Urinary bladder (tissue), 4 donors: ENCODE data around the gene TIPIN. TPM values are rescaled to one million over a fixed set of nuclear protein-coding genes. Genes with fewer than 3 reads are reported as not detected.
"Not testable (repeated sequence)": the region's sequence is repeated elsewhere in the genome, so short reads cannot be mapped to it uniquely, and the experiment has no call there.

ENCODE experiments used
- DNase-seq: peaks from one replicate; pipeline ENCODE4 v3.0.0-alpha.2; 2015; ENCODE audit errors: extremely low spot score
- H3K27ac ChIP-seq: one replicate; pipeline ENCODE4 v1.5.1; 2013; ENCODE audit warnings: low read depth, mild to moderate bottlenecking, moderate library complexity
- H3K36me3 ChIP-seq: one replicate; pipeline ENCODE4 v1.6.1; 2013; ENCODE audit warnings: mild to moderate bottlenecking, moderate library complexity; ENCODE audit not compliant: insufficient read depth
- H3K4me1 ChIP-seq: one replicate; pipeline ENCODE4 v1.6.1; 2013; ENCODE audit warnings: mild to moderate bottlenecking, moderate library complexity; ENCODE audit not compliant: insufficient read depth
- H3K4me3 ChIP-seq: one replicate; pipeline ENCODE4 v1.5.1; 2013; ENCODE audit warnings: low read depth, low read length
- WGBS: extraction: QIAGEN DNeasy Blood & Tissue Kit; methylation state at CpG from one replicate; pipeline ENCODE4 v1.1.7; 2013; 5-methylcytosine and 5-hydroxymethylcytosine counted together
- polyA plus RNA-seq: library from polyadenylated mRNA; stranded (reverse); fragments of 200-250 nt; gene quantifications from one replicate; pipeline ENCODE4 v1.2.3, GENCODE V29; 2013
- total RNA-seq: library from RNA; depleted of rRNA; stranded (reverse); fragments of >200 nt; gene quantifications from one replicate; pipeline ENCODE4 v1.2.3, GENCODE V29; 2014
- donor health status: healthy with polysubstance abuse.
- donor health status: healthy.

TIPIN gene
- total and polyA plus RNA-seq, 2 donors = 3.7 to 13.5 TPM

GRCh38 chr15:66362776-66363175 is 6.3 kb upstream of the TIPIN start:
- Histone ChIP-seq H3K36me3 (no peaks in the 10 kb centered on the region), H3K27ac (no peak overlapping the region), H3K4me1 (no peaks in the 10 kb centered on the region), H3K4me3 (no peak overlapping the region)
- DNase-seq = no peak
- 88% methylated on average over 1 of the region's 1 CpG for WGBS

- not testable (repeated sequence) for H3K27ac ChIP-seq, DNase-seq, H3K36me3 ChIP-seq, H3K4me1 ChIP-seq, H3K4me3 ChIP-seq
- 84% methylated on average over 15 of the region's 15 CpGs for WGBS
These were observed 5.4 kb upstream of the TIPIN start for GRCh38 chr15:66361745-66362460.

- no peak for DNase-seq
- Histone ChIP-seq H3K27ac (no peak overlapping the region), H3K4me1 (no peaks in the 10 kb centered on the region), H3K4me3 (no peak overlapping the region), H3K36me3 (no peaks in the 10 kb centered on the region)
- 80% methylated on average over 7 of the region's 7 CpGs for WGBS
These were observed 3.3 kb upstream of the TIPIN start for GRCh38 chr15:66359740-66360139.

- Histone ChIP-seq H3K4me3 (peak overlapping the region; percentile 61), H3K27ac (no peak overlapping the region), H3K4me1 (no peaks in the 10 kb centered on the region), H3K36me3 (no peaks in the 10 kb centered on the region)
- WGBS = 3% methylated on average over 12 of the region's 12 CpGs
- DNase-seq = no peak
These were observed 467 bp downstream of the TIPIN start for GRCh38 chr15:66356077-66356358.

GRCh38 chr15:66348530-66348929 is 8.0 kb downstream of the TIPIN start:
- H3K27ac ChIP-seq, H3K4me3 ChIP-seq, H3K36me3 ChIP-seq, DNase-seq, H3K4me1 ChIP-seq: not testable (repeated sequence)
- WGBS = 67% methylated on average over 5 of the region's 5 CpGs

- DNase-seq = no peak
- Histone ChIP-seq H3K27ac (no peak overlapping the region), H3K4me1 (no peaks in the 10 kb centered on the region), H3K4me3 (no peak overlapping the region), H3K36me3 (peaks cover 15% of the 10 kb centered on the region)
- WGBS = 90% methylated on average over 14 of the region's 14 CpGs
These were observed 27.7 kb downstream of the TIPIN start for GRCh38 chr15:66328771-66329170.

- H3K4me1 ChIP-seq = no peaks in the 10 kb centered on the region
- WGBS = 94% methylated on average over 4 of the region's 4 CpGs
- no peak overlapping the region for H3K4me3 ChIP-seq
- H3K27ac ChIP-seq = no peak overlapping the region
- H3K36me3 ChIP-seq = peaks cover 10% of the 10 kb centered on the region
- no peak for DNase-seq
These were observed 28.7 kb downstream of the TIPIN start for GRCh38 chr15:66327736-66328135.

GRCh38 chr15:66326051-66326450 is 30.4 kb downstream of the TIPIN start:
- Histone ChIP-seq H3K36me3 (peaks cover 9% of the 10 kb centered on the region), H3K4me3 (no peak overlapping the region), H3K4me1 (no peaks in the 10 kb centered on the region), H3K27ac (no peak overlapping the region)
- no peak for DNase-seq
- WGBS = 94% methylated on average over 11 of the region's 11 CpGs

- Histone ChIP-seq H3K36me3 (peaks cover 6% of the 10 kb centered on the region), H3K27ac (no peak overlapping the region)
- WGBS = 66% methylated on average over 12 of the region's 12 CpGs
These were observed 33.1 kb downstream of the TIPIN start for GRCh38 chr15:66323312-66323928.

GRCh38 chr15:66312144-66312543 is 44.3 kb downstream of the TIPIN start:
- DNase-seq = no peak
- peaks cover 1% of the 10 kb centered on the region for H3K36me3 ChIP-seq
- WGBS = 93% methylated on average over 2 of the region's 2 CpGs
- H3K4me3 ChIP-seq = no peak overlapping the region
- H3K27ac ChIP-seq = no peak overlapping the region
- no peaks in the 10 kb centered on the region for H3K4me1 ChIP-seq

More at GRCh38 chr15:66323312-66323928, 33.1 kb downstream of the TIPIN start:
- no peaks in the 10 kb centered on the region for H3K4me1 ChIP-seq
- no peak overlapping the region for H3K4me3 ChIP-seq
- DNase-seq = no peak

GRCh38 chr15:66310786-66311185 is 45.7 kb downstream of the TIPIN start:
- no peak overlapping the region for H3K4me3 ChIP-seq
- 90% methylated on average over 2 of the region's 2 CpGs for WGBS
- no peak for DNase-seq
- H3K27ac ChIP-seq = no peak overlapping the region
- no peaks in the 10 kb centered on the region for H3K4me1 ChIP-seq
- H3K36me3 ChIP-seq = peaks cover 1% of the 10 kb centered on the region

GRCh38 chr15:66309828-66310227 is 46.7 kb downstream of the TIPIN start:
- peaks cover 1% of the 10 kb centered on the region for H3K36me3 ChIP-seq
- no peak overlapping the region for H3K4me3 ChIP-seq
- H3K27ac ChIP-seq = no peak overlapping the region
- WGBS = 87% methylated on average over 3 of the region's 3 CpGs
- DNase-seq = no peak
- H3K4me1 ChIP-seq = no peaks in the 10 kb centered on the region

GRCh38 chr15:66308531-66308930 is 48.0 kb downstream of the TIPIN start:
- DNase-seq = no peak
- no peaks in the 10 kb centered on the region for H3K4me1 ChIP-seq
- peaks cover 1% of the 10 kb centered on the region for H3K36me3 ChIP-seq
- H3K27ac ChIP-seq = no peak overlapping the region
- 93% methylated on average over 3 of the region's 3 CpGs for WGBS
- no peak overlapping the region for H3K4me3 ChIP-seq

GRCh38 chr15:66306381-66306780 is 50.1 kb downstream of the TIPIN start:
- DNase-seq = no peak
- peaks cover 1% of the 10 kb centered on the region for H3K36me3 ChIP-seq
- 84% methylated on average over 3 of the region's 3 CpGs for WGBS
- no peaks in the 10 kb centered on the region for H3K4me1 ChIP-seq
- H3K4me3 ChIP-seq = no peak overlapping the region
- H3K27ac ChIP-seq = no peak overlapping the region
